ENCODE results near the gene NOXA1.

Gene NOXA1

DNA sequence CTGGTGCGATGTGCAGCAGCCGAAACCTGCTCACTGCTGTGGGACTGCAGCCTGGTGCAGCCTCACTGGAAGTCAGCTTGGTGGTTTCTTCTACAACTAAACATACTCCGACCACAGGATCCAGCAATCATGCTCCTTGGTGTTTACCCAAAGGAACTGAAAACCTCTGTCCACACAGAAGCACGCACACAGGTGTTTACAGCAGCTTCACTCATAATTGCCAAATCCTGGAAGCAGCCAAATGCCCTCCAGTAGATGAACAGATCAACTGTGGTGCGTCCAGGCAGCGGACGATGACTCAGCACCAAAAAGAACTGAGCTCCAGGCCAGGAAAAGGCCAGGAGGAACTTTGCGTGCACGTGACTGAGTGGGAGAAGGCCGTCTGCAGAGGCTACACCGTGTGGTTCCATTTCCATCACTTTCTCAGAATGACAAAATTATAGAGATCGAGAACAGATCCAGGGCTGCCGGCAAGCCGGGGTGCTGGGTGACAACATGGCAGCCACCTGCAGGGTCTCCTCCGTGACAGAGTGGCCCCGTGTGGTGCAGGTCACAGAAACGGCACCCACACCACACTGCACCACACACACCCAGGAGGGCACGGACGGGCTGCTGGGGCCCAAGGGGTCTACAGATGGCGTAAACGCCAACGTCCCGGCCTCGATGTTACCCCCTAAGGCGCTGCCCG is 59.0 kb downstream of the NOXA1 start:
- DNase-seq (ENCODE audit: low read depth in 2 of 2) = no peak

Measured in stimulated activated CD8-positive, alpha-beta memory T cell treated with anti-CD3 and anti-CD28 coated beads, Interleukin-7, amount 100 ng/mL, for 1 hour (primary cell).